NCI-H1436 treated with DMSO at 0.1 percent for 48 hours (cell line): ENCODE data around the gene PDK1.

Experiments
- DNase-seq: peaks from one replicate; lab custom pipeline; 2025; lab: John Stamatoyannopoulos, UW

PDK1 gene

DNA sequence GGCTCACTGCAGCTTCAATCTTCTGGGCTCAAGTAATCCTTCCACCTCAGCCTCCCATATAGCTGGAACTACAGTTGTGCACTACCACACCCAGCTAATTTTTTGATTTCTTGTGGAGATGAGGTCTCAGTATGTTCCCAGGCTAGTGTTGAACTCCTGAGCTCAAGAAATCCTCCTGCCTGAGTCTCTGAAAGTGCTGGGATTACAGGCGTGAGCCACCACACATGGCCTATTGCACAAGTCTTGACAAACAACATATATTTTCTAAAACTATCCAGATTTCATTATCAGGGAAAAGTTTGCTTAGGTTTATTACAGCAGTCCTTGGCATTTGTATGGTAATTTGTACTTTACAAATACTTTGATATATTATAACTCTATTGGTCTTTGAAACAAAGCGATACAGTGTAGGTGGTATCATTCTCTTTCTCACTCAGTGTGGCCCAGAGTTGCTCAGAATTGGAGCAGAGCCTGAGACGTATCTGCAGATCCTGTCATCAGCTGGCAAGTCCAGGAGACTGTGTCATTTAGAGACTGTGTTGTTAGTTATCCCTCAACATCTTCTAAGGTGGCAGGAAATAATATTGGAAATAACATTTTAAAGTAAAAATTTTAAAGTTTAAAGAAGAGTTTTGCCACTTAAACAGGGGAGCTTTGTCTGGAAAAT, 41.4 kb downstream of the PDK1 start:
- no peak for DNase-seq

DNA sequence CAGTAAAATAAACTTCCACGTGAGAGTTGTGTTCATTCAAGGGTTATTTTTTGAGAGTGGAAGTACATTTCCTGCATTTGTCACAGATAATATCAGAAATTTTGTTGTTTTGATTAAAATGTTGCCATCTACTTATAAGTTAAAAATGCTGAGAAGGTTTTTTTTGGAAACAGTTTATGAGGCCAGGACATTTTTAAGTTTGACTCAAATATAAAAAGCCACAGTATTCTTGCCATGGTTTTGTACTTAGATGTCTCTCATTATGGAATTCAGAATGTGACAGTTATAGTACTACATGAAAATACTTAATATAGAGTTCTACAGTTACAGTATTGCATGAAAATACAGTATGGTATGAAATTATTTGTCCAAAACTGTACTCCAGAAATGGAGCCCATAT, 44.1 kb downstream of the PDK1 start:
- no peak for DNase-seq

DNA sequence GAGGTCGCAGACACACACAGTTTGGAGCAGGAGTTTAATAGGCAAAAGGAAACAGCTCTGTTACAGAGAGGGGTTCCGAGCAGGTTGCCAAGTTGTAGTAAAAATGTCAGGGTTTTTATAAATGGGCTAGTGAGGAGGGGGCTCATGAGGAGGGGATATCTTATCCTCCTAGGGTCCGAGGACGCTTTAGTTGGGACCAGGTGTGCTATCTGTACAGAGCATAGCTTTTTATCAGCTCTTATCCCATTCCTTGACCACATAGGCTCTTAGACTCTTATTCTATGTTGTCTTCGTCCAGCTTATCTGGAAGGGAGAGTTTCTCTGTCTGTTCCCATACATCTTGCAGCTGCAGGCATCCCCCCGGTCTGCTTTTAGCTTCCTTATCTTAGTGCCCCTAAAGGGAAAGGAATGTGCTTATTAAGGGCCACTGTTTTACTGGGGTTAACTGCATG, 44.7 kb downstream of the PDK1 start:
- DNase-seq: no peak

DNA sequence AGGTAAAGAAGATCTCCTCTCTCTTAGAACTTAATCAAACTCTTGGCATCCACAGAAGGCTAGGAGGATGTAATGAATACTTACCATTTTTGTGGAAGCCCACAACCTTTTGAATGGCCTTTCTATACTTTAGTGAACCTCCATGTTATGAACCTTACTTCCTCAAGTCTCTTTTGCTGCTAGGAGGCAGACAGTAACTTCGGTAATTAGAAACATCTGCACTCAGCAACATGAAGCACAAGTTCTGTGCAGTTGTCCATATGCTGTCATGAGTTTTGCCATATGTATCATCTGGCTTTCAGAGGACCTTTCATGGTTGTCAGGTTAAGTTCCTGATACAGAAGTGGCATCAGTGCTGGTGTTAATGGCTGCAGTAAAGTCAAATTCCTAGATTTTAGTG, 50.4 kb downstream of the PDK1 start:
- DNase-seq: no peak

DNA sequence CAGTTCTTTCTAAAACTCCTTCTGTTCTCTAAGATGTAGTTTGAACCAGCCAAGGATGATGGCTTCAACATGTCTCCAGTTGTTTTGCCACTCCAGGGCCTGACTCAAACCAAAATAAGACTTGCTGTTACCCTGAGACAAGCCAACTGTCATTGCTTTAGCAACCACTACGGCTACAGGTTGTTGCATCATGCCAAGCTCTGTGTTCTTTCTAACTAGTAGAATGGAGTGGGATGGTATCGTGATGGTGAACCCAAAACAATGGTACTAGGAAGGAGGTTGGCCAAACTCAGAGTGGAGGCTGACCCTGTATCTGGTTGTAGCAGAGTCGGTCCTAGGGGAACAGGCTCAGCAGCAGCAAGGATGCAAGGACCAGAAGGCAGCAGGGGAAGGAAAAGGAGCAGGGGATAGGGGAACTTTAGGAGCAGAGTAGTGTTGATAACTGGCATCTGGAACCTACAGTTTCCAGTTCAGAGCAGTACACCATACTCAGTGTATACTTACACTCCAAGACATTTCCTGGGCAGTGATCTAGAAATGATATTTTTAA, 51.6 kb downstream of the PDK1 start:
- no peak for DNase-seq

DNA sequence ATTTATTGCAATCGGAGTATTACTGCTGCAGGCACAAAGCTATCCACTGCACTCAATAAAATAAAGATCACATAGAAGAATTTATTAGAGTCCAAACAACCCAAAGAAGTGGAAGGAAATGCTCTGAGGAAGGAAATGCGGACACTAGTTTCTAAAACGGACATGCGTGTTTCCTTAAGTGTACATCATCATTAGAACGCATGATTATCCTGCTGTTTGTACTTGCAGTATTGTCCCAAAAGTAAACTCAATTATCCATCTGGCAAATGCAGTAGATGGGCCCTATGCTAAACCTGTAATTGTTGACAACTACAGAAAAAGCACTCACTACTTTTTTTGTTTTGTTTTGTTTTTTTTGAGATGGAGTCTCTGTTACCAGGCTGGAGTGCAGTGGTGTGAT, 53.6 kb downstream of the PDK1 start:
- no peak for DNase-seq

DNA sequence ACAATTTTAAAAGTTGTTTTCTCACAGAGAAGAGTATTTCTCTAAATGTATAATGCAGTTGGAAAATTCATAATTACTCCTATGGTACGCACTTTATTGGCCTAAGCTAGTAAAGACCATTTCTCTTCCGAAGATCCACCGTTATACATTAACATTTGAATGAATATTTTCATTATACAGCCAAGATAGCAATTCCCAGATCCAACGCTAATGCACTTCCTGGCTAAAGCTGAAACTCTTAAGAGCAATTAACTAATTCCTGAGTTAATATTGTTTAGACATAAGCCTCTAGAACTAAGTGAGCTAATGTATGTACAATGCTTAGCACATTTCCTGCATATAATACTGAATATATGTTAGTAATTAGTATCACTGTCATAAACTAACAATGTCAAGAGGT, 56.2 kb downstream of the PDK1 start:
- DNase-seq: no peak

DNA sequence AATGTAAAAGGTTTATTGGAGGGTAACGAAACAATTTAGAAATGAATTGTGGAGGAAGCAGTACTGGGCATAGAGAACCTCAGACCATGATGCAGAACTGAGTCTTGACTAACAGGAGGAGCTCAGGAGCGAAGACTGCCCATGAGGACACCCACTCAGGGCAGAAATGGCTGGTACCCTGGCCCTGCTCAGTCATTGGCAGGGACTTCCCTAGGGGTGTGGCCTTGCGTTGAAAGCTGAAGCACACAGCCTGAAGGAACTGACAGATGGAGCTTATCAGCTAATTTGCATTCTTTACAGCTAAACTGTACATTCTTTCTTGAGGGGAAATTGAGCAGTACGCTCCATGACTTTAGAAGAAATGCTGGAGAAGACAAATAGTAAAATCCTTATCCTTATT, 57.1 kb downstream of the PDK1 start:
- no peak for DNase-seq

DNA sequence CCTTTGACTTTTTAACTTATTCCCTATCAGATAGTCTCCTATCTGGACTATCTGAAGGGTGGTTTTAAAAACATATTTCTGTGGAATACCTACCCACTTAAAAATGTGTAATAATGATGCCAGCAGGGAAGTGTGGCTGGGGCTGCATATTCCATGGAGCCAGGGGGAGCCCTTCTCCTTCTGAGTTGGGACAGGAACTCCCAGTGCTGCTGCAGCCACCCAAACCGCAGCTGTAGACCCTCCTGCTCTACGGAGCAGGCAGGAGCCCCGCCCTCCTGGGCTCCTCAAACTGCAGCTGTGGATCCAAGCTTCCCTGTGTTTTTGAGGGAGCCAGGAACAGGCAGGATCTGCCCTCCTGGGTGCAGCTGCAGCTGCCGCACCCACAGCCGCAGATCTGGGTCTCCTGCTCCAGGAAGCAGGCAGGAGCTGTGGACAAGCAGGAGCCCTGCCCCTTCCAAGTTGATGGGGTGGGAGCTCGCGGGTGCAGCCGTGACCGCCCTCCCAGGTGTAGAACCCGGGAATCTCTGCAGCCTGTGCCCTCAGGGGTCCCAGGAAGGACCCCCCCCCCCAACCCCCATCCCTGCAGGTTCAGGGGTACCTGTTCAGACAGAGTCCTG, 57.8 kb downstream of the PDK1 start:
- DNase-seq: no peak

DNA sequence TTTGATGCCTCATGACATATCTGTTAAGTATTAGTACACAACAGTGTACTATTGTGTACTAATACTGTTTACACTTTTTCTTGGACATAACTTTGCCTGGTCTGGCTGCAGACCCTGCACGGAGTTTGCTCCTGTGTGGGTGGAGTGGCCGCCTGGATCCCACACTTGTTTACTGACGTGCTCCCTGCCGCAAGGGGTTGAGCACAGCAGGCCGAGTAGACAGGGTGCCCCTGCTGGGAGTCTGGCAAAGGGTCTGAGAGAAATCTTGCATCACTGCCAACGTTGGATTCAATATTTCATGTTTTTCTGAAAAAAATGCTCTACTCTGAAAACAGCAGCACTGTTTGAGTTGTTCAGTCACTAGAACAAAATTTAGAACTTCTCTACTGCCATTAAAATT, 59.0 kb downstream of the PDK1 start:
- DNase-seq: no peak

DNA sequence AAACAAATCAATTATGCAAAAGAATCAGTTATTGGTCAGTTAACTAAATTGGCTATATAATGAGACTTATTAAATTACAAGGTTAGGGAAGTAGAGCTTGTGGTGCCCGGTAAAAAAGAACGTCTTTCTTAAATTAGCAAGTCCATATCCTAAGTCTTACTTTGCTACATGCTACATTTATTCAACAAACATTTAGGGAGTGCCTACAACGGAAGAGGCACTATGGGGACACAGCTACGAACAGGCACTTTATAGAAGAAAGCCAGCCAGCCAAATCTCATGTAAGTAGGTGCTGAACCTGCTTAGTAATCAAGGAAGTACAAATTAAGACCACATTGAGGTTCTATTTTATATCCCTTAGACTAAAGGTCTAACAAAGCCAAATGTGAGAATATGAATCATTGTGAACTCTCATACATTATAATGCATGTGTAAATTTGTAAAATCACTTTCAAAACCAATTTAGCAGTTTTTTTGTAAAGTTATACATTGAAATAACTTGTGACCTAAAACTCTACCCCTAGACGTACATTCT, 59.9 kb downstream of the PDK1 start:
- no peak for DNase-seq

DNA sequence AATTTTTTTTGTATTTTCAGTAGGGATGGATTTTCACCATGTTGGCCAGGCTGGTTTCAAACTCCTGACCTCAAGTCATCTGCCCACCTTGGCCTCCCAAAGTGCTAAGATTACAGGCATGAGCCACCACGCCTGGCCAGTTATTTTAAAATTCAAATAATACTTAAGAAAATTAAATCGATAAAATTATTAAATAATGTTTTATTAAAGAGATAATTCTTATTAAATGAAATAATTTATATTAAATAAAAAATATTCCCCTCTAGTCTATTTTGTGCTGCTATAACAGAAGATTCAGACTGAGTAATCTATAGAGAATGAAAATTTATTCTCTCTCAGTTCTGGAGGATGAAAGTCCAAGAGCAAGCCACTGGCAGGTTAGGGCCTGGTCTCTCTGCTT, 61.2 kb downstream of the PDK1 start:
- no peak for DNase-seq

DNA sequence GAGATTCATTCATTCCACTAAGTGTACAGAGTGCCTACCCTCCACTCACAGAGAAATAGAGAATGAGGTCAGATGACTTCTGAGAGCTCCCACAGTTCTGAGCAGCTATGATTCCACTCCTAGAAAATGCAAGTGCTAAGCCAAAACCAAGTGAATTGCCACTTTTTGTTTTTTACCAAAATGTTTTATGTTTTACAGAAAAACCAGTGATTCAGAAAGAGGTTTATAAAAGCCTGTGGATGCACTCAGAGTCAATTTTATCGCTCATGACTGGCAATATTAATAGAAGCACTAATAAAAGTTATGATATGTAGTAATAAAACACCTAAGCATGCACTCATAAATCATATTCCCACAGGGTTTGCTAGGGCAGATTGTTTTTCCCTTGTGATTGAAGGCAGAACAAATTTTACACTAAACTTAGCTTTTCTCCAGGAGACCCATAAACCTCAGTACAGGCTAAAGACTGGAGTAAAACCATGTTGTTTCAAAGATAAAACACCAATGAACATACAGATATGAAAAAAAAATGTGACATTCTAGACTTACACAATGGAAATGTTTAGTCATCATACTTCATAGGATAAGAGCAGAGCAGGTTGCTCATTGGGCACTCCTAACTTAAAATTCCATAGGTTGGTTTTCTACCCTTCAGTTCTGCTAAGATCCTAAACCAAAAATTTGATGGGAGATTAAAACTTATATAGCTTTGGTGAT, 67.5 kb downstream of the PDK1 start:
- DNase-seq: no peak

DNA sequence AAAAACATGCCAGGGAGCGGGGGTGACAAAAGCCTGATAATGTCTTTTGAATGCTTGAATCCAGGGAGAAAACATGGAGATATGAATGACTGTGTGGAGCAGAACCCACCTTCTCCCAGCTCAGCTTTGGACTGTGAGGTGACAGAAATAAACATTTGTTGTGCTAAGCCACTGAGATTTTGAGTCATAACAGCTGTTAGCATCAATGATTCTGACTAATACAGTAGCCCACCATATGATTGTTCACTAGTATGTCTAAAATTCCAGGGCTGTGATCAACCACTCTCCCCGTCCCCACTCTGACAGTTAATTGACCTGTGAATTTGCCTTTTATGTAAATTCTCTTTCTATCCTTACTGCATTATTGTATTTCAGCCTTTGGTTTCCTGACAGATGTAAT, 69.1 kb downstream of the PDK1 start:
- DNase-seq: no peak

DNA sequence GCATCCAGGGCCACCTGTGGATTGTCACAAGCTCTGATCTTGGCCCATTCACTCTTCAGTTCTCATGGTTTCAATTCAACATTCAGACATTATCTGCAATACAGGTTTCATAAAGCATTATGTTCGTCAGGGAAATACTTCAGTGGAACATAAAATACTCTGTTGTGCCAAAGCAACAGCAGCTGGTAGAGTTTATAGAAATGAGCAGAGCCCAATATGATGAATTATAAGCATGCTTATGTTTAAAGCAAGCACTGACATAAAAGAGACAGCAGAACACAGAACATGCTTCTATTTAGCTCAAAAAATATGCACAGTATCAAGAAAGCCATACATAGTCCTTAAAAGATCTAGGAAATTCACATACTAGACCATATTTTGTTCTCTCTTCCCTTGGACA, 71.3 kb downstream of the PDK1 start:
- no peak for DNase-seq

DNA sequence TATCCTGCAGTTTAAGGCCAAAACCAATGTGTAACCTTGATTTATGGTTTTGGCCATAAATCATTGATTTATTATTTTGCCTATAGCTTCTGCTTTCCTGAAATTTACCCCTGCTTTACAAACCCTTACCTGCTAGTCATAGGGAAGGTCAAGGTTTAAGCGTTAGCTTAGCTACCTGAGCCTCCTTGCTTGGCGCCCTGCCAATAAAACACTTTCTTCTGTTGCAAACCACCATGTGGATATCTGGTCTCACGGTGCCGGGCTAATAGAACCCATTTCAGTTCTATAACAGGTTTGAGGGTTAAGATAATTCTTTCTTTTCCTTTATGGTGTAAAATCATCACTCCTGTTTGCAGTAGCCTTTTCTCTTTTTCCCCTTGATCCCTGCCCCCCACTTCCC, 72.2 kb downstream of the PDK1 start:
- no peak for DNase-seq

DNA sequence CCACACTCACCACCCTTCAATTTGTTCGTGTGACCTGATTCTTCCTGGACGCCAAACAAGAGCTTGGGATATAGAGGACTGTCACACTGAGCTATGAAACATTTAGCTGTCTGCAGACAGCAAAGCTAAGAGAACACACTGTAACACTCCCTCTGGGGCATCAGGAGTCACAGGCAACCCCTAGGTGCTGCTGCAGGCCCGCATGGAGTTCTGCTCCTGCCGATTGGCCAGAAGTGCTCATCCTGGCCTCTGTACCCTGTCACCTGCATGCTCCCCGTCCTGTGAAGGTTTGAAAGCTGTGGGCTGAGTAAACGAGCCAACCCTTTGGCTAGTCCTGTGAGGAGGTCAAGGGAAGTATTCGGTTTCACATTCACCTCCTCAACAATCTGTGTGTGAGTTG, 73.7 kb downstream of the PDK1 start:
- DNase-seq: no peak

DNA sequence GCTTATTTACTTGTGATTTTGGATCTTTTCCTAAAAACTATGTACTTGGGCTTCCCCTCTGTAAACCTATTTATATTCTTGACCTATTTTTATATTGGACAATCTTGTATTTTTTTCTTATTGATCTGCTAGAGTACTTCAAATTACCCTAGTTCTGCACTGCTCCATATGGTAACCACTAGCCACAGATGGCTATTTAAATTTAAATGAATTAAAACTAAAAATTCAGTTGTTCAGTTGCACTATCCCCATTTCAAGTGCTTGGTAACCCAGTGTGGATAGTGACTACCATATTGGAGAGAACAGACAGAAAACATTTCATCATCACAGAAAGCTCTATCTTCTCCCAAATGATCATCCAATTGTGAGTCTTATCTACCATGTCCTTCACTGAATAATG, 74.3 kb downstream of the PDK1 start:
- no peak for DNase-seq

DNA sequence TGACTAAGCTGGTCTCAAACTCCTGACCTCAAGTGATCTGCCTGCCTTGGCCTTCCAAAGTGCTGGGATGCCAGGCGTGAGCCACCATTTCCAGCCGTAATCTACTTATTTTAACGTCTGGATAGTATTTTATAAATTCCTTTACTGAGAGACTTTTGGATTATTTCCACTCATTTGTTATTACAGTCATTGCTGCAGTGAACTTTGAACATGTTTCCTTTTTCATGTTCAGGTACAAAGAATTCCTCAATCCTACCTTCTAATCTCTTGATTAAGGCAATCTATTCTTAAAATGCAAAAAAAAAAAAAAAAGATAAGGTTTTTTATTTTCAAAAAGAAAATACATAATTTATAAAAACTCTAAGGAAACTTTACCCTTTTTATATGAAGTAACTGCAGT, 78.6 kb downstream of the PDK1 start:
- DNase-seq: no peak

DNA sequence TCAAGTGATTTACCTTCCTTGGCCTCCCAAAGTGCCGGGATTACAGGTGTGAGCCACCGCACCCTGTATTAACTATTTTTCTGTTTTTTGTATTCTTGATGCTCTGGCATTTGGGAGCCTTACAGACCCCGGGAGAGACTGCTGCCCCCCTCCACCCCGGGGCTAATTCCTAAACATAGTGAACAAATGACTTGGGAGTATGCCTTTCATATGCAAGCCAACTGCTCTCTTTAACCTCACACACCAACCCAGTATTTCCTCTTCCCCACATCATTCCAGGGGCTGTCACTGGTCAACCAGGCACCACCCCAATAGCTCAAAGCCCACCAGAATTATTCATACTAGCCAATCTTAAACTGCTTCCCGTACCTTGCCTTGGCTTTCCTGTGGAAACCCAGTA, 79.7 kb downstream of the PDK1 start:
- DNase-seq: no peak

DNA sequence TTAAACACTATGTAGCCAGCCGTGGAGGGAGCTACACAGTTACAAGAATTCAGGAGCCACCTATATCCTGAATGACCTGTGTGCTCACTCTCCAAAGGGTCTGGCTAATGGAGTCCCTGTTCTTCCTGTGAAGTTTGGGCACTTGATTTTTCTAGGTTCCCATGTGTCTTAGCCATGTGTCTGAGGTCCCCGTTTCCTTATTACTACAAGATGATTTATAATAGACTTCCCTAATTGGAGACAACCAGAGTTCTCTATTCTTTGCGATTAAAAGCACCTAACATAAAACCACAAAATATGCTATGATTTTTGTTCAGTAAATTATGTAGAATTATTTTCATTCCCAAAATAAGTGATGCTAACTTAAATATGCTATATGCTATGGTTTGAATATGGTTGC, 83.4 kb downstream of the PDK1 start:
- no peak for DNase-seq

DNA sequence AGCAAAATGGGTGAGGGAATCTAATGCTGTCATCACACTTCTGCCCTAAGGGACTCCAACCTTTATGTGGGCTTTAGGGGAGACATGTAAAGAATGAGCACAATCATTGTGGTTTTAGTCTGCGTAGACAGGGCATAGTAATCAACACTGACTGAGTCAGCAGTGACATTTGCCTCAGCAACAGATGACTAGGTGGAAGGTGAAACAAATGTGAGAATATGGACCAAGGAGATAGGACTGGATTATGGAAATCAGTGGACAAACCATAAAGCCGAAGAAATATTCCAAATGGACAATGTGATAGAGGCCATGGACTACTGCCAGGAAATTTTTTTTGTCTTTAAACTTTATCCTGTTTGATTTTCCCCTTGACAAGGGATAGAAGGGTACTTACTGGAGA, 83.9 kb downstream of the PDK1 start:
- DNase-seq: no peak

DNA sequence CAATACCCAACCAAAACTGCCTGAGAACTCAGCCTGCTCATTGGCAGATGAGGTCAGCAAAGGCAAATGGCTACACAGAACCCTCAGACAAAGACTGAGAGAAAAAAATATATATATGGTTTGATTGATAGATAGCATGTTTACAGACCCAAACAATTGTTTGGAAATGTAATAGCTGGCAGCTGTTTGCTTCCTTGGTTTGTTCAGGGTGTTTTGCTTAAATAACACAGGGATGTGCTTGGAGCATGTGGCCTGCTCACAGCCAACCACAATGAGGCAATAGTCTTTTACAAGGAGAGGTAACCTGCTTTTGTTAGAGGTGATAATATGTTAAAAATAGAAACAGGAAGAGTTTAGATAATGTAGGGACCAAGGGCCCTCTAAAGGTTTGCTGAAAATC, 84.5 kb downstream of the PDK1 start:
- DNase-seq: no peak
